Adipocyte (in vitro differentiated cells): ENCODE results near the gene ACO2.
"Not testable (repeated sequence)": the region's sequence is repeated elsewhere in the genome, so short reads cannot be mapped to it uniquely, and the experiment has no call there.

Experiments used
- DNase-seq: peaks from one replicate; pipeline ENCODE4 v3.0.0-alpha.2; 2015; ENCODE audit warnings: low read depth
- H3K27me3 ChIP-seq: replicated peaks from 2 replicates; pipeline ENCODE4 v1.7.0; 2013; ENCODE audit warnings: mild to moderate bottlenecking, low read length, moderate library complexity; ENCODE audit not compliant: control insufficient read depth, insufficient read depth
- H3K36me3 ChIP-seq: 2 replicates; pipeline ENCODE4 v1.7.0; 2013; ENCODE audit warnings: low read length, mild to moderate bottlenecking, moderate library complexity; ENCODE audit not compliant: control insufficient read depth, insufficient read depth, severe bottlenecking
- H3K4me1 ChIP-seq: 2 replicates; pipeline ENCODE4 v1.7.0; 2013; ENCODE audit warnings: mild to moderate bottlenecking, low read length, moderate library complexity; ENCODE audit not compliant: control insufficient read depth, insufficient read depth
- H3K4me3 ChIP-seq: 2 replicates; pipeline ENCODE4 v1.7.0; 2013; ENCODE audit warnings: mild to moderate bottlenecking, low read length, moderate library complexity
- H3K9ac ChIP-seq: 2 replicates; pipeline ENCODE4 v1.7.0; 2013; ENCODE audit warnings: mild to moderate bottlenecking, low read length, moderate library complexity
- H3K9me3 ChIP-seq: 2 replicates; pipeline ENCODE4 v1.7.0; 2013; ENCODE audit warnings: mild to moderate bottlenecking, low read length, moderate library complexity; ENCODE audit not compliant: control insufficient read depth

The ACO2 gene

GRCh38 chr22:41459431-41459830 lies 9.5 kb upstream of the ACO2 start:
- Histone ChIP-seq H3K9me3 (no peaks in the 10 kb centered on the region), H3K4me3 (no peak overlapping the region), H3K27me3 (no peaks in the 10 kb centered on the region), H3K36me3 (peaks cover 58% of the 10 kb centered on the region), H3K9ac (no peak overlapping the region), H3K4me1 (peaks cover under 1% of the 10 kb centered on the region)
- DNase-seq: no peak

GRCh38 chr22:41460071-41460470 lies 8.8 kb upstream of the ACO2 start:
- not testable (repeated sequence) for H3K9me3 ChIP-seq, DNase-seq
- peaks cover 65% of the 10 kb centered on the region for H3K36me3 ChIP-seq

GRCh38 chr22:41461901-41462300 lies 7.0 kb upstream of the ACO2 start:
- H3K9me3 ChIP-seq: no peaks in the 10 kb centered on the region
- no peaks in the 10 kb centered on the region for H3K4me1 ChIP-seq
- H3K9ac ChIP-seq: no peak overlapping the region
- H3K4me3 ChIP-seq: no peak overlapping the region
- no peaks in the 10 kb centered on the region for H3K27me3 ChIP-seq
- peaks cover 83% of the 10 kb centered on the region for H3K36me3 ChIP-seq
- DNase-seq: no peak

More at GRCh38 chr22:41460071-41460470, 8.8 kb upstream of the ACO2 start:
- H3K9ac ChIP-seq, H3K27me3 ChIP-seq, H3K4me3 ChIP-seq, H3K4me1 ChIP-seq: not testable (repeated sequence)

GRCh38 chr22:41469218-41469851 lies 418 bp downstream of the ACO2 start:
- peak; percentile 22 for DNase-seq
- no peaks in the 10 kb centered on the region for H3K9me3 ChIP-seq

GRCh38 chr22:41470886-41471285 lies 2.0 kb downstream of the ACO2 start:
- H3K27me3 ChIP-seq: no peaks in the 10 kb centered on the region
- H3K4me1 ChIP-seq: peaks cover 31% of the 10 kb centered on the region
- DNase-seq: no peak
- no peaks in the 10 kb centered on the region for H3K9me3 ChIP-seq
- no peak overlapping the region for H3K9ac ChIP-seq
- no peak overlapping the region for H3K4me3 ChIP-seq
- H3K36me3 ChIP-seq: peaks cover 20% of the 10 kb centered on the region

More at GRCh38 chr22:41469218-41469851, 418 bp downstream of the ACO2 start:
- H3K4me1 ChIP-seq: peaks cover 31% of the 10 kb centered on the region
- H3K9ac ChIP-seq: peak overlapping the region; percentile 93
- no peaks in the 10 kb centered on the region for H3K27me3 ChIP-seq
- H3K4me3 ChIP-seq: peak overlapping the region; percentile 94
- H3K36me3 ChIP-seq: peaks cover 35% of the 10 kb centered on the region

- H3K4me3 ChIP-seq: no peak overlapping the region
- H3K9ac ChIP-seq: no peak overlapping the region
- peaks cover 31% of the 10 kb centered on the region for H3K4me1 ChIP-seq
- no peaks in the 10 kb centered on the region for H3K27me3 ChIP-seq
- no peaks in the 10 kb centered on the region for H3K9me3 ChIP-seq
- peaks cover 13% of the 10 kb centered on the region for H3K36me3 ChIP-seq
- DNase-seq: no peak
These were observed 2.7 kb downstream of the ACO2 start for GRCh38 chr22:41471568-41471967.

GRCh38 chr22:41474872-41475451 lies 6.0 kb downstream of the ACO2 start:
- Histone ChIP-seq H3K9me3 (no peaks in the 10 kb centered on the region), H3K4me1 (peaks cover 31% of the 10 kb centered on the region), H3K36me3 (no peaks in the 10 kb centered on the region), H3K4me3 (no peak overlapping the region), H3K9ac (no peak overlapping the region), H3K27me3 (no peaks in the 10 kb centered on the region)
- no peak for DNase-seq

- no peak for DNase-seq
- H3K36me3 ChIP-seq: no peaks in the 10 kb centered on the region
- H3K4me3 ChIP-seq: no peak overlapping the region
- H3K4me1 ChIP-seq: peaks cover 47% of the 10 kb centered on the region
- H3K27me3 ChIP-seq: no peaks in the 10 kb centered on the region
- H3K9me3 ChIP-seq: no peaks in the 10 kb centered on the region
- H3K9ac ChIP-seq: peak overlapping the region; percentile 6
These were observed 9.6 kb downstream of the ACO2 start for GRCh38 chr22:41478473-41478872.

- peak overlapping the region; percentile 23 for H3K9ac ChIP-seq
- peak; percentile 73 for DNase-seq
- no peaks in the 10 kb centered on the region for H3K36me3 ChIP-seq
- no peaks in the 10 kb centered on the region for H3K9me3 ChIP-seq
- H3K4me1 ChIP-seq: peaks cover 52% of the 10 kb centered on the region
- no peaks in the 10 kb centered on the region for H3K27me3 ChIP-seq
- H3K4me3 ChIP-seq: no peak overlapping the region
These were observed 10.1 kb downstream of the ACO2 start for GRCh38 chr22:41478891-41479521.

- H3K4me1 ChIP-seq: peaks cover 52% of the 10 kb centered on the region
- peak; percentile 68 for DNase-seq
- no peaks in the 10 kb centered on the region for H3K36me3 ChIP-seq
- H3K4me3 ChIP-seq: no peak overlapping the region
- no peaks in the 10 kb centered on the region for H3K9me3 ChIP-seq
- peak overlapping the region; percentile 23 for H3K9ac ChIP-seq
- H3K27me3 ChIP-seq: no peaks in the 10 kb centered on the region
These were observed 10.9 kb downstream of the ACO2 start for GRCh38 chr22:41479671-41480396.

GRCh38 chr22:41480397-41480735 lies 11.4 kb downstream of the ACO2 start:
- DNase-seq: peak; percentile 80
- H3K4me3 ChIP-seq: no peak overlapping the region
- no peaks in the 10 kb centered on the region for H3K9me3 ChIP-seq
- no peaks in the 10 kb centered on the region for H3K27me3 ChIP-seq
- H3K9ac ChIP-seq: peak overlapping the region; percentile 23
- H3K4me1 ChIP-seq: peaks cover 55% of the 10 kb centered on the region
- no peaks in the 10 kb centered on the region for H3K36me3 ChIP-seq
